HCT116 (cell line): ENCODE results near the gene SLC34A2.

Experiments used
- ATF3 ChIP-seq: IDR thresholded peaks from 2 replicates; pipeline ENCODE4 v1.6.1; 2012
- CTCF ChIP-seq, 3 experiments: fragments of 200-600 bp in 1 of 3; sonication (generic) in 1 of 3; IDR thresholded peaks in 2 of 3; conservative IDR thresholded peaks in 1 of 3; 2 replicates each; pipeline ENCODE4 v1.5.1; 2012 to 2017; ENCODE audit warnings: low read depth in 2 of 3, low read length in 2 of 3, antibody characterized with exemption in 1 of 3, borderline replicate concordance in 1 of 3, control low read depth in 1 of 3, mild to moderate bottlenecking in 1 of 3, mixed read lengths in 1 of 3, mixed run types in 1 of 3, moderate library complexity in 1 of 3; ENCODE audit not compliant: insufficient read depth in 1 of 3
- EGR1 ChIP-seq: IDR thresholded peaks from 2 replicates; pipeline ENCODE4 v1.6.1; 2012; ENCODE audit warnings: low read depth
- POLR2A ChIP-seq: IDR thresholded peaks from 2 replicates; pipeline ENCODE4 v1.7.0; 2011; ENCODE audit warnings: borderline replicate concordance; ENCODE audit not compliant: insufficient read depth, insufficient read length; ENCODE audit errors: extremely low read depth
- TCF7L2 ChIP-seq: IDR thresholded peaks from 2 replicates; pipeline ENCODE4 v1.7.0; 2011; ENCODE audit warnings: borderline replicate concordance, inconsistent platforms; ENCODE audit not compliant: insufficient read depth, insufficient read length; ENCODE audit errors: extremely low read depth
- ZNF274 ChIP-seq: fragments of 200-500 bp; sonication (Bioruptor generic); IDR thresholded peaks from 2 replicates; pipeline ENCODE4 v1.6.1; 2014; ENCODE audit warnings: mild to moderate bottlenecking, low read depth, low read length, inconsistent platforms

- TF ChIP-seq CTCF (IDR thresholded peaks at IDR 0.05 in 2 of 3, conservative IDR thresholded peaks at IDR 0.05 in 1 of 3; ENCODE audit: borderline replicate concordance in 1 of 3, insufficient read depth in 1 of 3, low read depth in 2 of 3, low read length in 2 of 3) (no peak), POLR2A (no peak), TCF7L2 (no peak), ATF3 (no peak), EGR1 (no peak), ZNF274 (no peak)
These were observed 38.8 kb downstream of the SLC34A2 start for GRCh38 chr4:25694466-25694865.
